ENCODE data around the gene RNF214. TPM values are rescaled to one million over a fixed set of nuclear protein-coding genes. Genes with fewer than 3 reads are reported as not detected.

Gene RNF214
- total and polyA plus RNA-seq, 2 of the 13 experiments (the other 11 are each of a cell fraction or from before 2014, with no cell fraction given) = 10.7 to 12.6 TPM

DNA sequence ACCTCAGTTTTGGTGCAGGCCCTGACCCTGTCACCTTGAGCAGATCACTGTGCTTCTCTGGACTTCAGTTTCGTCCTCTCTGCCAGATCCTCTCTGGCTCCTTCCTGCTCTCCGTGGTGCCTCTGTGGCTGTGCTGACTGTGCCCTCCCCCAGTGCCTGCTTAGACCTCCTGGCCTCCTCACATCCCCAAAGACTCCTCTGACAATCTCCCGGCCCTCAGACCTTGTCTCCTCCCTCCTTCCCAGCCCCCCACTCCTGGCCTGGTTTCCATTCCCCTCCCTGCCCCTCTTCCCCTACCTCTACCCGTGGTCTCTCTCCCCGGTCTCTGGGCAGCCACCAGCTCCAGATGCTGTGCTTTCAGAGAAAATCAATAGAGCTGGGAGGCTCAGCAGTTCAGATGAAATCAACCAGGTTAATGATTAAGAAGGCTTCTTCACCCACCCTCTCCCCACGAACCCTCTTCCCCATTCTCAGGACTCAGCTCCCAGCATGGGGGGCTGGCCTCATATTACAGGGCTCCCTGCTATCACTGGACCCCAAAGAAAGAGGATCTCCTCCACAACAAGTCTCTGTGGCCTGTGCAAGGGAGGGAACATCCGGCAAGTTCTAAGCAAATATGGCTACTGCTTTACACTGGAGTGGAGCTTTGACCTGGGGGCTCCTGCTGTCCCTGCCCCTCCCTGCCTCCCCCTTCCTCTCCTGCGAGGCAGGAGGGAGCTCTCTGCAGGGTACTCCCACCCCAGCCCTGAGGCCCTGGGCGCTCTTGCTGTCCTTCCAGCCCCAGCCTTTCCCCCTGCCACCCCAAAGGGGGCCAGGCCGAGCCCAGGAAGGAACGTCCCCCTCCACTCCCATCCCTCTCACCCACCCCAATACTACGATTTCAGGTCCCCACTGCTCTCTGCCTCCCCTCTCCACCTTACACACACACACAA, 67.1 kb downstream of the RNF214 start (continued):
- TF ChIP-seq, protein P1, sequence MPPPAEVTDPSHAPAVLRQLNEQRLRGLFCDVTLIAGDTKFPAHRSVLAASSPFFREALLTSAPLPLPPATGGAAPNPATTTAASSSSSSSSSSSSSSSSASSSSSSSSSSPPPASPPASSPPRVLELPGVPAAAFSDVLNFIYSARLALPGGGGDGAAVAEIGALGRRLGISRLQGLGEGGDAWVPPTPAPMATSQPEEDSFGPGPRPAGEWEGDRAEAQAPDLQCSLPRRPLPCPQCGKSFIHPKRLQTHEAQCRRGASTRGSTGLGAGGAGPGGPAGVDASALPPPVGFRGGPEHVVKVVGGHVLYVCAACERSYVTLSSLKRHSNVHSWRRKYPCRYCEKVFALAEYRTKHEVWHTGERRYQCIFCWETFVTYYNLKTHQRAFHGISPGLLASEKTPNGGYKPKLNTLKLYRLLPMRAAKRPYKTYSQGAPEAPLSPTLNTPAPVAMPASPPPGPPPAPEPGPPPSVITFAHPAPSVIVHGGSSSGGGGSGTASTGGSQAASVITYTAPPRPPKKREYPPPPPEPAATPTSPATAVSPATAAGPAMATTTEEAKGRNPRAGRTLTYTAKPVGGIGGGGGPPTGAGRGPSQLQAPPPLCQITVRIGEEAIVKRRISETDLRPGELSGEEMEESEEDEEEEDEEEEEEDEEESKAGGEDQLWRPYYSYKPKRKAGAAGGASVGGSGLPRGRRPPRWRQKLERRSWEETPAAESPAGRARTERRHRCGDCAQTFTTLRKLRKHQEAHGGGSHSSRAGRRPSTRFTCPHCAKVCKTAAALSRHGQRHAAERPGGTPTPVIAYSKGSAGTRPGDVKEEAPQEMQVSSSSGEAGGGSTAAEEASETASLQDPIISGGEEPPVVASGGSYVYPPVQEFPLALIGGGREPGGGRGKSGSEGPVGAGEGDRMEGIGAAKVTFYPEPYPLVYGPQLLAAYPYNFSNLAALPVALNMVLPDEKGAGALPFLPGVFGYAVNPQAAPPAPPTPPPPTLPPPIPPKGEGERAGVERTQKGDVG (CRISPR knock-in tag; IDR thresholded peaks at IDR 0.05; ENCODE audit: borderline replicate concordance) = peak; percentile 16; the same call in 1 of the 2 replicates
- TF ChIP-seq, protein P2, sequence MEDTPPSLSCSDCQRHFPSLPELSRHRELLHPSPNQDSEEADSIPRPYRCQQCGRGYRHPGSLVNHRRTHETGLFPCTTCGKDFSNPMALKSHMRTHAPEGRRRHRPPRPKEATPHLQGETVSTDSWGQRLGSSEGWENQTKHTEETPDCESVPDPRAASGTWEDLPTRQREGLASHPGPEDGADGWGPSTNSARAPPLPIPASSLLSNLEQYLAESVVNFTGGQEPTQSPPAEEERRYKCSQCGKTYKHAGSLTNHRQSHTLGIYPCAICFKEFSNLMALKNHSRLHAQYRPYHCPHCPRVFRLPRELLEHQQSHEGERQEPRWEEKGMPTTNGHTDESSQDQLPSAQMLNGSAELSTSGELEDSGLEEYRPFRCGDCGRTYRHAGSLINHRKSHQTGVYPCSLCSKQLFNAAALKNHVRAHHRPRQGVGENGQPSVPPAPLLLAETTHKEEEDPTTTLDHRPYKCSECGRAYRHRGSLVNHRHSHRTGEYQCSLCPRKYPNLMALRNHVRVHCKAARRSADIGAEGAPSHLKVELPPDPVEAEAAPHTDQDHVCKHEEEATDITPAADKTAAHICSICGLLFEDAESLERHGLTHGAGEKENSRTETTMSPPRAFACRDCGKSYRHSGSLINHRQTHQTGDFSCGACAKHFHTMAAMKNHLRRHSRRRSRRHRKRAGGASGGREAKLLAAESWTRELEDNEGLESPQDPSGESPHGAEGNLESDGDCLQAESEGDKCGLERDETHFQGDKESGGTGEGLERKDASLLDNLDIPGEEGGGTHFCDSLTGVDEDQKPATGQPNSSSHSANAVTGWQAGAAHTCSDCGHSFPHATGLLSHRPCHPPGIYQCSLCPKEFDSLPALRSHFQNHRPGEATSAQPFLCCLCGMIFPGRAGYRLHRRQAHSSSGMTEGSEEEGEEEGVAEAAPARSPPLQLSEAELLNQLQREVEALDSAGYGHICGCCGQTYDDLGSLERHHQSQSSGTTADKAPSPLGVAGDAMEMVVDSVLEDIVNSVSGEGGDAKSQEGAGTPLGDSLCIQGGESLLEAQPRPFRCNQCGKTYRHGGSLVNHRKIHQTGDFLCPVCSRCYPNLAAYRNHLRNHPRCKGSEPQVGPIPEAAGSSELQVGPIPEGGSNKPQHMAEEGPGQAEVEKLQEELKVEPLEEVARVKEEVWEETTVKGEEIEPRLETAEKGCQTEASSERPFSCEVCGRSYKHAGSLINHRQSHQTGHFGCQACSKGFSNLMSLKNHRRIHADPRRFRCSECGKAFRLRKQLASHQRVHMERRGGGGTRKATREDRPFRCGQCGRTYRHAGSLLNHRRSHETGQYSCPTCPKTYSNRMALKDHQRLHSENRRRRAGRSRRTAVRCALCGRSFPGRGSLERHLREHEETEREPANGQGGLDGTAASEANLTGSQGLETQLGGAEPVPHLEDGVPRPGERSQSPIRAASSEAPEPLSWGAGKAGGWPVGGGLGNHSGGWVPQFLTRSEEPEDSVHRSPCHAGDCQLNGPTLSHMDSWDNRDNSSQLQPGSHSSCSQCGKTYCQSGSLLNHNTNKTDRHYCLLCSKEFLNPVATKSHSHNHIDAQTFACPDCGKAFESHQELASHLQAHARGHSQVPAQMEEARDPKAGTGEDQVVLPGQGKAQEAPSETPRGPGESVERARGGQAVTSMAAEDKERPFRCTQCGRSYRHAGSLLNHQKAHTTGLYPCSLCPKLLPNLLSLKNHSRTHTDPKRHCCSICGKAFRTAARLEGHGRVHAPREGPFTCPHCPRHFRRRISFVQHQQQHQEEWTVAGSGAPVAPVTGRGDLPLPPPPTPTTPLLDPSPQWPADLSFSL (CRISPR knock-in tag; IDR thresholded peaks at IDR 0.05) = no peak
- no peak for TF ChIP-seq TRIM24 (CRISPR knock-in tag; IDR thresholded peaks at IDR 0.05)
- TF ChIP-seq ARHGAP35 (CRISPR knock-in tag; IDR thresholded peaks at IDR 0.05; ENCODE audit: borderline replicate concordance) = no peak
- TF ChIP-seq, protein P3, sequence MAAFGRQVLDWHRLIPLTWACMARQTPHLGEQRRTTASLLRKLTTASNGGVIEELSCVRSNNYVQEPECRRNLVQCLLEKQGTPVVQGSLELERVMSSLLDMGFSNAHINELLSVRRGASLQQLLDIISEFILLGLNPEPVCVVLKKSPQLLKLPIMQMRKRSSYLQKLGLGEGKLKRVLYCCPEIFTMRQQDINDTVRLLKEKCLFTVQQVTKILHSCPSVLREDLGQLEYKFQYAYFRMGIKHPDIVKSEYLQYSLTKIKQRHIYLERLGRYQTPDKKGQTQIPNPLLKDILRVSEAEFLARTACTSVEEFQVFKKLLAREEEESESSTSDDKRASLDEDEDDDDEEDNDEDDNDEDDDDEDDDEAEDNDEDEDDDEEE (CRISPR knock-in tag; IDR thresholded peaks at IDR 0.05) = no peak
- TF ChIP-seq ZNF432 (CRISPR knock-in tag; IDR thresholded peaks at IDR 0.05; ENCODE audit: borderline replicate concordance) = no peak
- TF ChIP-seq, protein P4, sequence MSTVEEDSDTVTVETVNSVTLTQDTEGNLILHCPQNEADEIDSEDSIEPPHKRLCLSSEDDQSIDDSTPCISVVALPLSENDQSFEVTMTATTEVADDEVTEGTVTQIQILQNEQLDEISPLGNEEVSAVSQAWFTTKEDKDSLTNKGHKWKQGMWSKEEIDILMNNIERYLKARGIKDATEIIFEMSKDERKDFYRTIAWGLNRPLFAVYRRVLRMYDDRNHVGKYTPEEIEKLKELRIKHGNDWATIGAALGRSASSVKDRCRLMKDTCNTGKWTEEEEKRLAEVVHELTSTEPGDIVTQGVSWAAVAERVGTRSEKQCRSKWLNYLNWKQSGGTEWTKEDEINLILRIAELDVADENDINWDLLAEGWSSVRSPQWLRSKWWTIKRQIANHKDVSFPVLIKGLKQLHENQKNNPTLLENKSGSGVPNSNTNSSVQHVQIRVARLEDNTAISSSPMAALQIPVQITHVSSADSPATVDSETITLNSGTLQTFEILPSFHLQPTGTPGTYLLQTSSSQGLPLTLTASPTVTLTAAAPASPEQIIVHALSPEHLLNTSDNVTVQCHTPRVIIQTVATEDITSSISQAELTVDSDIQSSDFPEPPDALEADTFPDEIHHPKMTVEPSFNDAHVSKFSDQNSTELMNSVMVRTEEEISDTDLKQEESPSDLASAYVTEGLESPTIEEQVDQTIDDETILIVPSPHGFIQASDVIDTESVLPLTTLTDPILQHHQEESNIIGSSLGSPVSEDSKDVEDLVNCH (CRISPR knock-in tag; IDR thresholded peaks at IDR 0.05) = no peak
- TF ChIP-seq ISX (CRISPR knock-in tag; conservative IDR thresholded peaks at IDR 0.05) = 0 out of 2 replicates have a peak, but pooled peaks have one; percentile 33
- peak; percentile 13; the same call in 1 of the 2 replicates for TF ChIP-seq ZNF331 (CRISPR knock-in tag; IDR thresholded peaks at IDR 0.05)
- TF ChIP-seq ZNF674 (CRISPR knock-in tag; IDR thresholded peaks at IDR 0.05; ENCODE audit: low read depth) = no peak
- TF ChIP-seq, protein P5, sequence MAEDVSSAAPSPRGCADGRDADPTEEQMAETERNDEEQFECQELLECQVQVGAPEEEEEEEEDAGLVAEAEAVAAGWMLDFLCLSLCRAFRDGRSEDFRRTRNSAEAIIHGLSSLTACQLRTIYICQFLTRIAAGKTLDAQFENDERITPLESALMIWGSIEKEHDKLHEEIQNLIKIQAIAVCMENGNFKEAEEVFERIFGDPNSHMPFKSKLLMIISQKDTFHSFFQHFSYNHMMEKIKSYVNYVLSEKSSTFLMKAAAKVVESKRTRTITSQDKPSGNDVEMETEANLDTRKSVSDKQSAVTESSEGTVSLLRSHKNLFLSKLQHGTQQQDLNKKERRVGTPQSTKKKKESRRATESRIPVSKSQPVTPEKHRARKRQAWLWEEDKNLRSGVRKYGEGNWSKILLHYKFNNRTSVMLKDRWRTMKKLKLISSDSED (CRISPR knock-in tag; IDR thresholded peaks at IDR 0.05) = no peak
- TF ChIP-seq ZFP90 (CRISPR knock-in tag; IDR thresholded peaks at IDR 0.05; ENCODE audit: borderline replicate concordance) = peak; percentile 58; the same call in 1 of the 2 replicates

Data from HepG2 (cell line).